Gastroesophageal sphincter (tissue), 3 donors: ENCODE results near the gene DCST1.

Experiments used
- CTCF ChIP-seq, 4 experiments: fragments of 200-600 bp in 2 of 4; fragments of 450-650 bp in 2 of 4; sonication (generic) in 1 of 4; IDR thresholded peaks; one replicate each; pipeline ENCODE4 v1.5.1; 2017 to 2019; ENCODE audit warnings: antibody characterized with exemption in 4 of 4, mild to moderate bottlenecking in 2 of 4, moderate library complexity in 2 of 4
- EP300 ChIP-seq: sonication (generic); formaldehyde crosslinking; IDR thresholded peaks from one replicate; pipeline ENCODE4 v1.6.1; 2017; ENCODE audit warnings: antibody characterized with exemption, mild to moderate bottlenecking
- POLR2A ChIP-seq, 2 donors: fragments of 450-650 bp; IDR thresholded peaks; one replicate each; pipeline ENCODE4 v1.6.1; 2017; ENCODE audit warnings: antibody characterized with exemption in 2 of 2, mild to moderate bottlenecking in 2 of 2, moderate library complexity in 1 of 2
- POLR2AphosphoS5 ChIP-seq: sonication (generic); formaldehyde crosslinking; IDR thresholded peaks from one replicate; pipeline ENCODE4 v1.6.1; 2017; ENCODE audit warnings: antibody characterized with exemption

GRCh38 chr1:155037043-155037442 is 3.4 kb downstream of the DCST1 start:
- no peak for TF ChIP-seq CTCF (IDR thresholded peaks at IDR 0.05)
- no peak for TF ChIP-seq POLR2AphosphoS5
- no peak for TF ChIP-seq POLR2A (IDR thresholded peaks at IDR 0.05)
- TF ChIP-seq EP300: no peak
